Subcutaneous adipose tissue (tissue), 4 donors: ENCODE data around the gene CLCN5. TPM values are rescaled to one million over a fixed set of nuclear protein-coding genes. Genes with fewer than 3 reads are reported as not detected.

Experiments
- small RNA-seq: library from RNA; depleted of rRNA; stranded (forward); fragments of <200 nt; gene quantifications from one replicate; pipeline ENCODE3, GENCODE V24; 2016
- total RNA-seq, 4 donors: library from RNA; depleted of rRNA; stranded (reverse); fragments of >200 nt; gene quantifications; one replicate each; pipeline ENCODE4 v1.1.0, GENCODE V29; 2016
- TF ChIP-seq, protein P1 (sequence below): fragments of 450-650 bp; IDR thresholded peaks from one replicate; pipeline ENCODE4 v1.5.1; 2016; ENCODE audit warnings: low read depth, mild to moderate bottlenecking, control low read depth, antibody characterized with exemption, moderate library complexity

The CLCN5 gene
- total RNA-seq, 4 donors from 2014 or later = 5.1 to 7.5 (median 6.5) TPM

DNA sequence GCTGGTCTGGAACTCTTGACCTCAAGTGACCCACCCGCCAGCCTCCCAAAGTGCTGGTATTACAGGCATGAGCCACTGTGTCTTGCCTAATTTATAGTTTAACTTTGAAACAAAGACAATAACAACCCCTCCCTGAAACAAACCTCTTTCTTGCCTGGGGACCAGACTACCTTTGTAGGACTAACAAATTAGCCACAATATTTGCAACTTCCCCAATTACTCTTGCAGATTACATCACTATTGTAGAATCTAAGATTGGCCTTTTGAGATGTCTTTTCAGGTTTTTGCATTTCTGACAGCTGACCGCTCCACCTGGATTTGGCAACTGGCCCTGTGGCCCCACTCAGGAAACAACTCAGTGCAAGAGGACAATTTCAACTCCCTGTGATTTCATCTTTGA, 193.6 kb downstream of the CLCN5 start:
- TF ChIP-seq, protein P1, sequence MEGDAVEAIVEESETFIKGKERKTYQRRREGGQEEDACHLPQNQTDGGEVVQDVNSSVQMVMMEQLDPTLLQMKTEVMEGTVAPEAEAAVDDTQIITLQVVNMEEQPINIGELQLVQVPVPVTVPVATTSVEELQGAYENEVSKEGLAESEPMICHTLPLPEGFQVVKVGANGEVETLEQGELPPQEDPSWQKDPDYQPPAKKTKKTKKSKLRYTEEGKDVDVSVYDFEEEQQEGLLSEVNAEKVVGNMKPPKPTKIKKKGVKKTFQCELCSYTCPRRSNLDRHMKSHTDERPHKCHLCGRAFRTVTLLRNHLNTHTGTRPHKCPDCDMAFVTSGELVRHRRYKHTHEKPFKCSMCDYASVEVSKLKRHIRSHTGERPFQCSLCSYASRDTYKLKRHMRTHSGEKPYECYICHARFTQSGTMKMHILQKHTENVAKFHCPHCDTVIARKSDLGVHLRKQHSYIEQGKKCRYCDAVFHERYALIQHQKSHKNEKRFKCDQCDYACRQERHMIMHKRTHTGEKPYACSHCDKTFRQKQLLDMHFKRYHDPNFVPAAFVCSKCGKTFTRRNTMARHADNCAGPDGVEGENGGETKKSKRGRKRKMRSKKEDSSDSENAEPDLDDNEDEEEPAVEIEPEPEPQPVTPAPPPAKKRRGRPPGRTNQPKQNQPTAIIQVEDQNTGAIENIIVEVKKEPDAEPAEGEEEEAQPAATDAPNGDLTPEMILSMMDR = no peak

DNA sequence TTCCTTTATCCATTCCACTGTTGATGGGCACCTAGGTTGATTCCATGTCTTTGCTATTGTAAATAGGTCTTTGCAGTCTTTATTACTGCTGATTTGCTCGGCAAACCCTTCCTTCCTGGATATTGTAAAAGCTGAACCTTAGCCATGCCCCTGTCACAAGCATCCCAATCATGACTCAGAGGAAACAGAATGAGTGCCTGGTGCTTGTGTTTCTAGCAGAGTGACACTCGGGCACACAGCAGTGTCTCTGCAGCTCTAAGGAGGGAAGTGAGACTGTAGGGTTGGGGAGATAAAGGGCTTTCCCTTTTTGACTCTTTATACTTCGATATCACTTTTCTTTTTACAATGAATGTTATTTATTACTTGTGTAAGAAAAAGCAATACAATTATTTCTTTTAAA, 195.1 kb downstream of the CLCN5 start:
- TF ChIP-seq, protein P1 = no peak

DNA sequence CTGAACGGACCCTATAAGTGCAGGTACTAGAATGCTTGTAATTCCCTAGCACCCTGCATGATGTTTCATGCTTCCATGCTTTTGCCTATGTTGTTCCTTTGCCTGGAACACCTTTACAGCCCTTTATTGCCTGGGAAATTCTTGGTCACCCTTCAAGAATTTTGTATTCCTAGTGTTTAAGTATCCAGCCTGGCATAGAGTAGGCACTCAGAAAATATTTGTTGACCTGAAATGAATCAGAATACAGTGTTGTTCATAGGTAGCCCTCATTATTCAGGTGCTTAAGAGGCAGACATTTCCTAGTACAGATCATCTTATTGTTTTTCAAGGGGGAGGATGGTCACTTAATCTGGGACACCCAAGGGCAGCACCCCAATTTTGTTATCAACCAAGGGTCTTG, 203.1 kb downstream of the CLCN5 start:
- TF ChIP-seq, protein P1 = no peak

DNA sequence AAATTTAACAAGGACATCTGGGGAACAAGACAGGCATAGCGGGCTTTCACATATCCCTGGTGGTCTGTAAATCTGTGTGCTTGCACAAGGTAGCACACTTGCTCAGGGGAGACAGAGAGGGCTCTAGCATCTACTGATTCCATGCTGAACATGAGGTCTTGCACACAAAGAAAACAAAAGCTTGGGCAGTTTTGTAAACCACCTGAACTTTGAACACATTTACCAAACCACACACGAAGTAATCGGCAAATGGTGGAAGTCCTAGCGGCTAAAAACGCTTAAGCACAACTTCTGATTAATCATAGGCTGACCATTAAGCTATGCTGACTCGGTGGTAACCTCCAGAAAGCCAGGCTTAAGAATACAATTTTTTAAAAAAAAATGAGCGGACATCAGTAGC, 225.6 kb downstream of the CLCN5 start:
- TF ChIP-seq, protein P1 = no peak

Small RNA genes lying within 50 kb of the gene (small RNA-seq; reads per million reads assigned to genes)
- gene MIR188 = not detected
- 3.2 reads per million, percentile 61 among the genes with 10 or more reads in this experiment for gene MIR362
- 50.7 reads per million, percentile 96 among the genes with 10 or more reads in this experiment for gene MIR500A
- not detected for gene MIR500B
- 104 reads per million, percentile 97 among the genes with 10 or more reads in this experiment for gene MIR501
- gene MIR502 = 0.36 reads per million
- gene MIR532 = 61.2 reads per million, percentile 97 among the genes with 10 or more reads in this experiment
- gene MIR660 = 3.8 reads per million, percentile 67 among the genes with 10 or more reads in this experiment
- gene RNU6-421P = not detected

Other genes with a start within 250 kb of the CLCN5 start
- 1 to 10 TPM in 1 of 4 donors, not detected in 3; 1.9 TPM for gene PAGE1, start 226.6 kb upstream of the CLCN5 start, total RNA-seq
- not detected for gene PAGE4, start 93.3 kb upstream of the CLCN5 start, total RNA-seq
- 1 to 10 TPM; 1.1 to 2.5 (median 1.5) TPM for gene USP27X, start 43.1 kb upstream of the CLCN5 start, total RNA-seq